GM18526 (cell line): Measurements from ENCODE around the gene FAF1.

Source experiments
- POLR2A ChIP-seq: IDR thresholded peaks from 3 replicates; pipeline ENCODE4 v1.6.1; 2011; ENCODE audit not compliant: insufficient read length; ENCODE audit errors: extremely low read depth

FAF1 gene

GRCh38 chr1:50424045-50424883 is 535.8 kb downstream of the FAF1 start:
- TF ChIP-seq POLR2A, result no peak

DNA sequence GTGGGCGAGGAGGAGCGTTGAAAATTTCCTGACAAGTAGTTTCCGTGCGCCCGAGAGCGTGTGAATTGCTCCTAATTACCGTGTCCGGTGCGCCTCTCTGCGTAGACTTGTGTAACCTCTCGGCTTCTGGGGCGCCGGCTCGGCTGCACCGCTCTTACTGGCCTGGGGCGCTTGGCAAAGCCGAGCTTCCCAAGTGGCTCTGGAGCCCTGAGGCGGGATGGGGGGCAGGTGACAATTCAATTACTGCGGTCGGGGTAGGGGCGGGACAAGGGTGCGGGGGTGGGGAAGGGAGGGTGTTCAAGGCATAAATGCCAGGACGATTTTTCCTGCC is 536.4 kb downstream of the FAF1 start:
- TF ChIP-seq POLR2A, result no peak

DNA sequence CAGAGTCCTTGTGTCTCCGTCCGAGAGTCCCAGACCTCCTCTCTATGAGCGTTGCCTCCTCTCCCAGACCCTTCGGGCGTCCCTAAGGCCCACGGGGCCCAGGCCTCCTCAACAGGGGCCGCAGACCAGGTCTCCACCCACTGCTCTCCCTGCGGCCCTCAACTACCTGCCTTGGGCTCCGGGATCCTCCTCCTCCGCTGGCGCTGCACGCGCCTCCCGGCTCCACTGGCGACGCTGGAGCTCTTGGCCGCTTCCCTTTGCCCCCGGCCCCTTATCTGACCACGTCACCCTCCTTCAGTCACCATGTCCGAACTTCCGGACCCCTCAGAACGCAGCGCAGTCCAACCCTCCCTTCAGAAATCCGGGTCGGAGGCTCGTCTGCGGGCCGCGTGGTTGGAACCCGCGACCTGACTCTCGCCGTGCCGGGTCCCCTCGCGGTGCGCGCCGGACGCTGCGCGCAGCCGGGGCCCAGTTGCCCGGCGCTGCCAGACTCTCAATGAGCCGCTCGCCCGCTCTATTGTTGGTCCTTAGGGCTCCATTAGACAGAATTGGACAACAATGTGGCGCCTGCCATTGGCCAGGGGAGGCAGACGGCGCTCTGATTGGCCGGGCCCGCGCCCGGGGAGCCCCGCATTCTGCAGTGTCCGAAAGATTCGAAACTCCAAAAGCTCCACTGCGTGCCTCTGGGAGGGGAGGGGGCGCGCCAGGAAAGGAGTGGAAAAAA is 537.0 kb downstream of the FAF1 start, which contains the start of gene DMRTA2:
Gene DMRTA2 (minus strand): TSS at position 498 of the 724 bp plus-strand sequence. CDS start 1,907 bp downstream, outside the sequence.
- TF ChIP-seq POLR2A, result no peak

- no peak for TF ChIP-seq POLR2A
These were observed 537.5 kb downstream of the FAF1 start for GRCh38 chr1:50422675-50422945.

DNA sequence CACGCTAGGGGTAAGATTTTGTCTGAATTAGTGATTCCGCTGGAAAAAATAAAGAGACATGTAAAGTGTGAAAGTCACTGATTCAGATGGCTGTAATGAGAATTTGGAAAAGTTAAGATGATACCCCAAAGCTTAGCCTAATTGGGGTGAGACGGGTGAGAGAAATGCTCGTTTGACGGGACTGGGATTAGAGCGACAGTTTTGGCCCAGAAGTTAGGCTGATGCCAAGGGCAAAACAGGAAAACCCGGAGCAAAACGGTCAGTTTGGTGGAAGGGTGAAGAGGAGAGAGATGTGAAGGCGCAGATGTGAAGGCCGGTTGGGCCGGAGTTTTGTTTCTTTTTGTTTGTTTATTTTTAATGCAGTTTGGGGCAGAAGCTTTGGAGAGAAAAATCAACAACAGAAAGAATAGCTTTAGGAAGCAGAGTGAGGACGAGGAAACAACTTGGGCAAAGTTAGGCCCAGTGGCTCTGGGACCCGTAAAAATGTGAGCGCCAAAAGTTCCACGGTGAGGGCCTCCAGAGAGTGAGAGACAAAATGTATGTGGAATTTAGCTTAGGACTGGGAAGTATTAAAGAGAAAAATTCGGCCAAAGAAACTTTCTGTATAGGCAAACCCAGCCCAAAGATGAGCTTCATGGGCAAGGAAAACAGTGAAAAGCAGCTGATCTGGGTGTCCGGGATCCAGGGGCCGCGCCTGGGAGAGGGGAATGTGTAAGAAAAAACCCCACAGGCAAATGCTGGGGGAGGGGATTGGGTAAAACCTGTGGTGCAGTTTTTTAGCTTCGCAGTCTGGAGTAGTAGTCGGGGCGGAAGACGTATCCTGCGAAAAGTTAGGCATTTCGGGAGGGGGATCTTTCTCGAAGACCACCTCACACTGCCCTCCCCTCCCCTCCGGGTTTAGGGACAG is 538.0 kb downstream of the FAF1 start:
- TF ChIP-seq POLR2A, result no peak

GRCh38 chr1:50421366-50421748 is 538.7 kb downstream of the FAF1 start:
- TF ChIP-seq POLR2A, result no peak

DNA sequence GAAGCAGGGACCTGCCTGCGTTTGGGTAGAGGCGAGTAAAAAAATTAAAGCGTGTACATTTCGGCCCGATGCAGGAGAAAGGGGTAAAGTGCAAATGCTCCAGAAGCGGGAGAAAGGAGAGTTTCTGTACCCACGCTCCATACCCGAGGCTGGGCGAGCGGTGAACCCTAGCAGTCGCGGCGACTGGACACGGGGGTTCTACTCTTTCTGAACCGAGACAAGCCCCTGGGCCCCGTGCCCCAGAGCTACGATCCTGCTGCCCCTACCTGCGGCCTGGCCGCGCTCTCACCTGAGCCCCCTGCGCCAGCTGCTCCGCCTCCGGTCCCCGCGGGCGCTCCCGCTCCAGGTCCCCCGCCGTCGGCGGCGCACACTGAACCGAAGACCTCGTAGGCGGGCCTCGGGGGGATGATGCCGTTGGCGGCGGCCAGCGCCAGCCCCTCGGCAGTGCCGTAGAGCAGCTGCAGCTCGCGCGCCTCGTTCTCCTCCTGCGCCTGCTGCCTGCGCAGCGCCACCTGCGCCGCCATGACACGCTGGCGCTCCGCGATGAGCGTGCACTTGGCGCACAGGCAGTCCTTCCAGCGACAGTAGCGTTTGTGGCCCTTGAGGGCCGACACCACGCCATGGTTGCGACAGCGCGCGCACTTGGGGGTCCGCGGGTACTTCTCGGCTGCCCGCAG is 539.2 kb downstream of the FAF1 start:
- TF ChIP-seq POLR2A, result no peak

GRCh38 chr1:50419907-50420677 is 540.0 kb downstream of the FAF1 start:
- no peak for TF ChIP-seq POLR2A

GRCh38 chr1:50419192-50419906 is 540.7 kb downstream of the FAF1 start:
- no peak for TF ChIP-seq POLR2A

- no peak for TF ChIP-seq POLR2A
These were observed 541.4 kb downstream of the FAF1 start for GRCh38 chr1:50418600-50419109.

DNA sequence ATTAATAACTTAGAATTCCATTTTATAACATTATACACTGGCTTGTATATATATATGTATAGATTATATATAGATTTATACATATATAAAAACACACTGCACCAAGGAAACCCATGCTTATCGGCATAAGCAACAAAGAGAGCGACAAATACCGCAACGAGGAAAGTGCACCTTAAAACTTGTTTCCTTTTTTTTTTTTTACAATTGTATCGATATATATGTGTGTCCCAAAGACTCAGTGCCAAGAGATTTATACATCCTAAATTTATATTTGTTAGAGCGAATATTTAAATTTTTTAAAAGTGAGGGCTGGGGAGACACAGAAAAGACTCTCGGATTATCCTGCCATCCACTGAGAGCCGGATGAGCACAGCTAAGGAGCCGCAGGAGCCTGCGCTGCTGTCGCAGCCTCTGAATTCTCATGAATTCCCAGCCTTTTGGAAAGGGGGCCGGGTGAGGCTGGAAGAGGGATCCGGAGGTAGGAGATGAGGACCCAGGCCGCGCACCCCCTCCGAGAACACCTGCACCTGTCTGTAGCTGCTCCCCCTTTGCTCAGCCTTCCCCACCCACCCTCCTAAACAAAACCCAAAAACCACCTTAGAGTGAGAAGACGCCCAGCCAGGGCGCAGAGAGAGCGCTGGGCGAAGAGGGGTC is 542.0 kb downstream of the FAF1 start:
- TF ChIP-seq POLR2A, result no peak

- no peak for TF ChIP-seq POLR2A
These were observed 542.6 kb downstream of the FAF1 start for GRCh38 chr1:50417507-50417906.
